Fibroblast of mammary gland (primary cell): ENCODE results near the gene RNF220.

Experiments
- DNase-seq: peaks from one replicate; pipeline ENCODE4 v3.0.0-alpha.2; 2010; ENCODE audit warnings: low read depth
- H3K4me3 ChIP-seq: 2 replicates; pipeline ENCODE4 v1.5.1; 2011; ENCODE audit warnings: low read depth, mild to moderate bottlenecking, low read length, moderate library complexity; ENCODE audit not compliant: control insufficient read depth
- CTCF ChIP-seq: conservative IDR thresholded peaks from 2 replicates; pipeline ENCODE4 v1.5.1; 2011; ENCODE audit warnings: low read depth, low read length, inconsistent platforms; ENCODE audit not compliant: control insufficient read depth, insufficient read depth

RNF220 gene

GRCh38 chr1:44603718-44604117 lies 198.7 kb downstream of the RNF220 start:
- no peak for DNase-seq
- H3K4me3 ChIP-seq: no peak overlapping the region
- TF ChIP-seq CTCF: no peak

- H3K4me3 ChIP-seq: no peak overlapping the region
- TF ChIP-seq CTCF: no peak
- no peak for DNase-seq
Measured at GRCh38 chr1:44604157-44604955, 199.3 kb downstream of the RNF220 start.

GRCh38 chr1:44605914-44606615 lies 201.0 kb downstream of the RNF220 start:
- TF ChIP-seq CTCF: no peak
- no peak overlapping the region for H3K4me3 ChIP-seq
- peak; percentile 66 for DNase-seq

GRCh38 chr1:44606701-44607281 lies 201.7 kb downstream of the RNF220 start:
- DNase-seq: no peak
- TF ChIP-seq CTCF: no peak
- no peak overlapping the region for H3K4me3 ChIP-seq

- TF ChIP-seq CTCF: peak; percentile 34
- no peak overlapping the region for H3K4me3 ChIP-seq
- DNase-seq: no peak
Measured at GRCh38 chr1:44608141-44608540, 203.1 kb downstream of the RNF220 start.

- TF ChIP-seq CTCF: peak; percentile 77
- peak; percentile 65 for DNase-seq
- H3K4me3 ChIP-seq: no peak overlapping the region
Measured at GRCh38 chr1:44609412-44609767, 204.3 kb downstream of the RNF220 start.
